HepG2 (cell line): ENCODE data around the gene VPS54. TPM values are rescaled to one million over a fixed set of nuclear protein-coding genes. Genes with fewer than 3 reads are reported as not detected.

Experiments used
- ARID5B ChIP-seq: IDR thresholded peaks from 2 replicates; pipeline ENCODE4 v1.4.0; 2020; ENCODE audit warnings: mild to moderate bottlenecking, missing genetic modification reagents
- EP300 ChIP-seq, 3 experiments: sonication (generic) in 1 of 3; formaldehyde crosslinking in 1 of 3; IDR thresholded peaks; 2 replicates each; pipeline versions ENCODE4 v1.5.1 to v1.6.1; 2011 to 2020; ENCODE audit warnings: low read depth in 2 of 3, low read length in 2 of 3, borderline replicate concordance in 1 of 3, improper control_type of control experiment in 1 of 3, mild to moderate bottlenecking in 1 of 3, missing genetic modification reagents in 1 of 3, moderate library complexity in 1 of 3
- FOXK1 ChIP-seq: sonication (generic); formaldehyde crosslinking; IDR thresholded peaks from 2 replicates; pipeline ENCODE4 v1.4.0; 2020; ENCODE audit warnings: low read depth, missing genetic modification reagents, borderline replicate concordance
- FUBP1 ChIP-seq: sonication (generic); formaldehyde crosslinking; IDR thresholded peaks from 2 replicates; pipeline ENCODE4 v1.5.1; 2020; ENCODE audit warnings: missing genetic modification reagents, mild to moderate bottlenecking, borderline replicate concordance
- GMEB2 ChIP-seq: IDR thresholded peaks from 2 replicates; pipeline ENCODE4 v1.6.1; 2016; ENCODE audit warnings: missing biosample characterization, missing genetic modification reagents, low read depth
- HMG20B ChIP-seq: conservative IDR thresholded peaks from 2 replicates; pipeline ENCODE4 v1.6.1; 2016; ENCODE audit warnings: missing genetic modification reagents, missing compliant biosample characterization
- HOMEZ ChIP-seq: IDR thresholded peaks from 2 replicates; pipeline ENCODE4 v1.6.1; 2016; ENCODE audit warnings: low read depth
- IKZF5 ChIP-seq: IDR thresholded peaks from 2 replicates; pipeline ENCODE4 v1.6.1; 2018; ENCODE audit warnings: missing genetic modification reagents, mild to moderate bottlenecking, missing compliant biosample characterization
- ISL2 ChIP-seq: sonication (generic); formaldehyde crosslinking; IDR thresholded peaks from 2 replicates; pipeline ENCODE4 v1.5.0; 2020; ENCODE audit warnings: missing genetic modification reagents
- KDM6A ChIP-seq: IDR thresholded peaks from 2 replicates; pipeline ENCODE4 v1.6.1; 2016; ENCODE audit warnings: low read depth
- NFIB ChIP-seq: sonication (generic); formaldehyde crosslinking; IDR thresholded peaks from 2 replicates; pipeline ENCODE4 v1.9.0; 2021; ENCODE audit warnings: missing genetic modification reagents, mild to moderate bottlenecking, borderline replicate concordance
- NR2F6 ChIP-seq, 2 experiments: IDR thresholded peaks; 2 replicates each; pipeline ENCODE4 v1.6.1; 2016; ENCODE audit warnings: antibody characterized with exemption in 1 of 2, mild to moderate bottlenecking in 1 of 2
- RAD21 ChIP-seq: fragments of 450-650 bp; formaldehyde crosslinking; IDR thresholded peaks from 2 replicates; pipeline ENCODE4 v1.5.0; 2020; ENCODE audit warnings: mild to moderate bottlenecking
- RARA ChIP-seq: IDR thresholded peaks from 2 replicates; pipeline ENCODE4 v1.6.1; 2016; ENCODE audit warnings: missing genetic modification reagents, missing compliant biosample characterization
- TFAP4 ChIP-seq: sonication (generic); IDR thresholded peaks from 2 replicates; pipeline ENCODE4 v1.6.1; 2016; ENCODE audit warnings: low read depth, borderline replicate concordance
- ZBTB7B ChIP-seq: sonication (generic); formaldehyde crosslinking; IDR thresholded peaks from 2 replicates; pipeline ENCODE4 v1.4.0; 2020; ENCODE audit warnings: missing genetic modification reagents
- ZMYM4 ChIP-seq: sonication (generic); formaldehyde crosslinking; IDR thresholded peaks from 2 replicates; pipeline ENCODE4 v1.8.1; 2023; ENCODE audit warnings: mild to moderate bottlenecking, missing genetic modification reagents
- ZNF652 ChIP-seq: IDR thresholded peaks from 2 replicates; pipeline ENCODE4 v1.6.1; 2016; ENCODE audit warnings: low read depth, borderline replicate concordance
- polyA plus RNA-seq, 8 experiments: library from polyadenylated mRNA; depleted of rRNA in 3 of 8; stranded (reverse) in 7 of 8; unstranded in 1 of 8; fragments of >200 nt; fragmentation: Illumina TruSeq in 4 of 8; extraction: Trizol in 4 of 8; gene quantifications; 2 replicates each; pipeline versions ENCODE4 v1.2.1 to v1.2.3, GENCODE V29; 2011 to 2016; ENCODE audit warnings: low read depth in 4 of 8, missing spikeins in 1 of 8, mixed read lengths in 1 of 8; ENCODE audit not compliant: insufficient read depth in 1 of 8
- total RNA-seq, 5 experiments: library from RNA; depleted of rRNA; stranded (reverse); fragments of >200 nt; fragmentation: Illumina TruSeq; extraction: Trizol; gene quantifications; 2 replicates each; pipeline ENCODE4 v1.2.3, GENCODE V29; 2016; ENCODE audit warnings: low read depth in 1 of 5

The VPS54 gene
- total and polyA plus RNA-seq, 2 of the 13 experiments (the other 11 are each of a cell fraction or from before 2014, with no cell fraction given) = 64.7 to 77.5 TPM

- TF ChIP-seq IKZF5 (CRISPR knock-in tag) (no peak), NR2F6 (IDR thresholded peaks at IDR 0.05) (peak; percentile 33; the same call in 1 of the 2 replicates), NR2F6 (CRISPR knock-in tag; IDR thresholded peaks at IDR 0.05) (no peak), HMG20B (CRISPR knock-in tag) (0 out of 2 replicates have a peak, but pooled peaks have one; percentile 48), ZMYM4 (CRISPR knock-in tag) (0 out of 2 replicates have a peak, but pooled peaks have one; percentile 26), FOXK1 (CRISPR knock-in tag) (0 out of 2 replicates have a peak, but pooled peaks have one; percentile 19), ISL2 (peak; percentile 91), EP300 (IDR thresholded peaks at IDR 0.05; ENCODE audit: low read depth in 2 of 2, low read length in 2 of 2) (peak in 1 of 2 experiments; percentile 85; a peak in 2 of 4 replicates), EP300 (CRISPR knock-in tag; IDR thresholded peaks at IDR 0.05; ENCODE audit: borderline replicate concordance) (no peak; the same call in 1 of the 2 replicates), ZNF652 (CRISPR knock-in tag) (no peak), TFAP4 (peak; percentile 48; the same call in 1 of the 2 replicates), RARA (CRISPR knock-in tag) (peak; percentile 27; the same call in 1 of the 2 replicates), KDM6A (CRISPR knock-in tag) (no peak), FUBP1 (no peak), GMEB2 (CRISPR knock-in tag) (no peak), ARID5B (peak; percentile 73; the same call in 1 of the 2 replicates), RAD21 (CRISPR knock-in tag) (no peak), NFIB (CRISPR knock-in tag) (no peak), HOMEZ (CRISPR knock-in tag) (no peak), ZBTB7B (0 out of 2 replicates have a peak, but pooled peaks have one; percentile 33)
Measured at GRCh38 chr2:63950414-63950813, 68.8 kb downstream of the VPS54 start (continued).
